ENCODE data around the gene TYMS.

DNA sequence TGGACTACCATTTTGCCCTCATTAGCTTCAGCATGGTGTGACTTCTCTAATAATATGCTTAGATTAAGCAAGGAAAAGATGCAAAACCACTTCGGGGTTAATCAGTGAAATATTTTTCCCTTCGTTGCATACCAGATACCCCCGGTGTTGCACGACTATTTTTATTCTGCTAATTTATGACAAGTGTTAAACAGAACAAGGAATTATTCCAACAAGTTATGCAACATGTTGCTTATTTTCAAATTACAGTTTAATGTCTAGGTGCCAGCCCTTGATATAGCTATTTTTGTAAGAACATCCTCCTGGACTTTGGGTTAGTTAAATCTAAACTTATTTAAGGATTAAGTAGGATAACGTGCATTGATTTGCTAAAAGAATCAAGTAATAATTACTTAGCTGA lies 16.3 kb downstream of the TYMS start:
- TF ChIP-seq, protein P1, sequence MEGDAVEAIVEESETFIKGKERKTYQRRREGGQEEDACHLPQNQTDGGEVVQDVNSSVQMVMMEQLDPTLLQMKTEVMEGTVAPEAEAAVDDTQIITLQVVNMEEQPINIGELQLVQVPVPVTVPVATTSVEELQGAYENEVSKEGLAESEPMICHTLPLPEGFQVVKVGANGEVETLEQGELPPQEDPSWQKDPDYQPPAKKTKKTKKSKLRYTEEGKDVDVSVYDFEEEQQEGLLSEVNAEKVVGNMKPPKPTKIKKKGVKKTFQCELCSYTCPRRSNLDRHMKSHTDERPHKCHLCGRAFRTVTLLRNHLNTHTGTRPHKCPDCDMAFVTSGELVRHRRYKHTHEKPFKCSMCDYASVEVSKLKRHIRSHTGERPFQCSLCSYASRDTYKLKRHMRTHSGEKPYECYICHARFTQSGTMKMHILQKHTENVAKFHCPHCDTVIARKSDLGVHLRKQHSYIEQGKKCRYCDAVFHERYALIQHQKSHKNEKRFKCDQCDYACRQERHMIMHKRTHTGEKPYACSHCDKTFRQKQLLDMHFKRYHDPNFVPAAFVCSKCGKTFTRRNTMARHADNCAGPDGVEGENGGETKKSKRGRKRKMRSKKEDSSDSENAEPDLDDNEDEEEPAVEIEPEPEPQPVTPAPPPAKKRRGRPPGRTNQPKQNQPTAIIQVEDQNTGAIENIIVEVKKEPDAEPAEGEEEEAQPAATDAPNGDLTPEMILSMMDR (conservative IDR thresholded peaks at IDR 0.05; ENCODE audit: low read length) = no peak
- no peak for TF ChIP-seq EZH2phosphoT487 (IDR thresholded peaks at IDR 0.05; ENCODE audit: borderline replicate concordance)

Data from Loucy (cell line).